GM12874 (cell line): Measurements from ENCODE around the gene TM9SF1.

Experiments used
- CTCF ChIP-seq: IDR thresholded peaks from 2 replicates; pipeline ENCODE4 v1.5.1; 2011; ENCODE audit warnings: low read depth, mild to moderate bottlenecking, control low read depth, low read length, moderate library complexity; ENCODE audit not compliant: insufficient read depth

TM9SF1 gene

DNA sequence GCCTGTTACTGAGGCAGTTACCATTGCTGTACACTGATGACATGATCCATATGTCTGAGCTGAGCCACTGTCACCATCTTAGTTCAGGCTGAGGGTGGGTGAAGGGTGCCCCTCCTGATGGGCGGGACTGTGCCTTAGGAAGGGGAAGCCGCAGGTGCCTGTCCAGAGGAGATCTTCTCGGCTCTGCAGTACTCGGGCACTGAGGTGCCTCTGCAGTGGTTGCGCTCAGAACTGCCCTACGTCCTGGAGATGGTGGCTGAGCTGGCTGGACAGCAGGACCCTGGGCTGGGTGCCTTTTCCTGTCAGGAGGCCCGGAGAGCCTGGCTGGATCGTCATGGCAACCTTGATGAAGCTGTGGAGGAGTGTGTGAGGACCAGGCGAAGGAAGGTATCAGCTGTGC, 44.2 kb downstream of the TM9SF1 start:
- TF ChIP-seq CTCF, result no peak

GRCh38 chr14:24150567-24150966, 44.7 kb downstream of the TM9SF1 start:
- TF ChIP-seq CTCF, result no peak

- no peak for TF ChIP-seq CTCF
These were observed 45.2 kb downstream of the TM9SF1 start for GRCh38 chr14:24150061-24150460.

- TF ChIP-seq CTCF, result no peak
These were observed 45.8 kb downstream of the TM9SF1 start for GRCh38 chr14:24149302-24149969.

GRCh38 chr14:24147761-24148428, 47.3 kb downstream of the TM9SF1 start:
- TF ChIP-seq CTCF, result no peak

DNA sequence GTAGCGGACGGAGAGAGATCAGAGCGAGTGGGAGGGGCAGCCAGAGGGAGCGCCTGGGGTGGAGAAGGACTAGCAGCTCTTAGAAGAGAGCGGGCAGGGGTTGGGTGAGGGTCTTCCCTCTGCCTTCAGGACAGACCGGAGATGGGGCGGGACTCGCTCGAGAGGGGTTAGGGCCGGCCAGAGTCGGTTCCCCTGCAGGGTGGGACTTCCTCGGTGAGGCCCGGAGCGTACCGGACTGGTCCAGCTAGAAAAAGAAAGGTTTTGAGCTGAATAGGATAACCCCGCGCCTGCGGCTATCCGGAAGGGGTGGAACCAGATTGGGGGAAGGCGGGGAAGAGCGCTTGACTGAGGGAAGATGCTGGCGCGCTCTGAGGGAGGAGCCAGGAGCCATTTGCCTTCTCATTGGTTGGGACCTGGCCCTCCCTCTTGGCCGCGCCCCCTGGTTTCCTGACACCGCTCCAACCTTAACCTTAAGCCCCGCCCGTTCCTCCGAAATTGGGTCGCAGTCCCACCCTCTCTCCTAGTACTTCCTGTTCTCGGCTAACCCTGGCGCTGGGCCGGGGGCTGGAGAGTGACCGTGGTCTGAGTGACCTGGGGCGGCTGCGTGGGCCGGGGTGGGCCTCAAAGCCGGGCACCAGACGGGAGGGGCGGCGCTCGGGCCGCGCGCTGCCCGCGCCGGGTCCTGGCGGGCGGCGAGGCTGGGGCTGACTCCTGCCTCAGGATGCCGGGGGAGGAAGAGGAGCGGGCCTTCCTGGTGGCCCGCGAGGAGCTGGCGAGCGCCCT, 48.1 kb downstream of the TM9SF1 start, which contains the start of gene RNF31:
RNF31 (plus strand) TSS at position 521 of the 783 bp plus-strand sequence; CDS start at position 722, 201 bp downstream.
- no peak for TF ChIP-seq CTCF

GRCh38 chr14:24146453-24146977, 48.7 kb downstream of the TM9SF1 start, which contains the start of gene PSME2:
Gene PSME2 (minus strand): TSS chr14:24146610. CDS start chr14:24146581, 29 bp downstream.
- no peak for TF ChIP-seq CTCF
